Muscle layer of duodenum (tissue), 2 donors: ENCODE results near the gene HTR2A.

Experiments used
- H3K27ac ChIP-seq: one replicate; pipeline ENCODE4 v1.7.0; 2013; ENCODE audit warnings: mild to moderate bottlenecking, low read length
- H3K27me3 ChIP-seq: one replicate; pipeline ENCODE4 v1.7.0; 2013; ENCODE audit warnings: low read depth, mild to moderate bottlenecking, control low read depth, low read length
- H3K36me3 ChIP-seq, 2 donors: one replicate each; pipeline ENCODE4 v1.7.0; 2013; ENCODE audit warnings: low read length in 2 of 2, control low read depth in 1 of 2, mild to moderate bottlenecking in 1 of 2; ENCODE audit not compliant: insufficient read depth in 2 of 2, control insufficient read depth in 1 of 2
- H3K4me1 ChIP-seq, 2 donors: one replicate each; pipeline ENCODE4 v1.7.0; 2013; ENCODE audit warnings: low read length in 2 of 2, mild to moderate bottlenecking in 2 of 2, control low read depth in 1 of 2, moderate library complexity in 1 of 2; ENCODE audit not compliant: insufficient read depth in 2 of 2, control insufficient read depth in 1 of 2
- H3K4me3 ChIP-seq, 2 donors: one replicate each; pipeline ENCODE4 v1.7.0; 2013; ENCODE audit warnings: low read length in 2 of 2, low read depth in 1 of 2, mild to moderate bottlenecking in 1 of 2
- H3K9me3 ChIP-seq, 2 donors: one replicate each; pipeline ENCODE4 v1.7.0; 2013; ENCODE audit warnings: low read length in 2 of 2, control low read depth in 1 of 2, mild to moderate bottlenecking in 1 of 2; ENCODE audit not compliant: control insufficient read depth in 1 of 2
- donor health status: healthy.

HTR2A gene

GRCh38 chr13:46782691-46783090 is 114.2 kb downstream of the HTR2A start:
- Histone ChIP-seq H3K4me3 (no peak overlapping the region), H3K9me3 (no peaks in the 10 kb centered on the region), H3K27ac (no peak overlapping the region), H3K36me3 (peaks cover 54 to 60% of the 10 kb centered on the region in 2 donors), H3K4me1 (peaks cover 0 to 13% of the 10 kb centered on the region in 2 donors), H3K27me3 (no peaks in the 10 kb centered on the region)

GRCh38 chr13:46782066-46782465 is 114.8 kb downstream of the HTR2A start:
- H3K4me1 ChIP-seq: peaks cover 0 to 13% of the 10 kb centered on the region in 2 donors
- no peak overlapping the region for H3K27ac ChIP-seq
- H3K9me3 ChIP-seq: no peaks in the 10 kb centered on the region
- peaks cover 61 to 64% of the 10 kb centered on the region in 2 donors for H3K36me3 ChIP-seq
- H3K4me3 ChIP-seq: no peak overlapping the region
- no peaks in the 10 kb centered on the region for H3K27me3 ChIP-seq
